ENCODE results near the gene ASB15.

- TF ChIP-seq PPARA (CRISPR knock-in tag; IDR thresholded peaks at IDR 0.05; ENCODE audit: borderline replicate concordance), result no peak
- TF ChIP-seq CREB5 (CRISPR knock-in tag; IDR thresholded peaks at IDR 0.05; ENCODE audit: low read depth), result no peak
Measured at GRCh38 chr7:123557398-123558288, 44.0 kb upstream of the ASB15 start, which contains the start of gene NDUFA5.
